ENCODE results near the gene ZBTB3. TPM values are rescaled to one million over a fixed set of nuclear protein-coding genes. Genes with fewer than 3 reads are reported as not detected.
"Not testable (repeated sequence)": the region's sequence is repeated elsewhere in the genome, so short reads cannot be mapped to it uniquely, and the experiment has no call there.

Gene ZBTB3
- total RNA-seq, 1 experiment from 2014 or later = 12.9 TPM

GRCh38 chr11:62705413-62705812, 48.5 kb downstream of the ZBTB3 start:
- Histone ChIP-seq H3K27ac (ENCODE audit: low read length) (peak overlapping the region; percentile 89), H3K4me1 (ENCODE audit: control insufficient read depth, insufficient read depth, low read length) (peaks cover 23% of the 10 kb centered on the region), H3K4me3 (ENCODE audit: low read depth in 2 of 2, low read length in 2 of 2) (peak overlapping the region; percentile 77 to 89), H3K36me3 (ENCODE audit: control insufficient read depth, insufficient read depth, low read length) (no peaks in the 10 kb centered on the region; the same call in 1 of the 2 replicates), H3K27me3 (ENCODE audit: control insufficient read depth, insufficient read depth, low read length) (no peaks in the 10 kb centered on the region), H3K9me3 (ENCODE audit: control insufficient read depth, insufficient read depth, low read depth, low read length) (no peaks in the 10 kb centered on the region)
- no TSS peak for BruUV-seq (replicated peaks)
- CTCF ChIA-PET = interaction anchor here (1.0 kb wide), 1 partner anchor 24 kb away, joined by 3 read pairs; no protein-coding TSS in a partner anchor
- POLR2A ChIA-PET = interaction anchor here (0.5 to 0.6 kb wide), 2 partner anchors 67 to 95 kb away, joined by 3 to 8 read pairs; no protein-coding TSS in a partner anchor
- no peak for TF ChIP-seq SIN3A (IDR thresholded peaks at IDR 0.05; ENCODE audit: borderline replicate concordance, insufficient read depth, low read depth, low read length)
- no peak for TF ChIP-seq REST (IDR thresholded peaks at IDR 0.05; ENCODE audit: insufficient read depth in 1 of 2, low read depth in 2 of 2, low read length in 1 of 2)
- TF ChIP-seq CTCF (IDR thresholded peaks at IDR 0.05) = no peak
- TF ChIP-seq POLR2AphosphoS5 (IDR thresholded peaks at IDR 0.05; ENCODE audit: low read depth, low read length) = no peak
- TF ChIP-seq TCF7L2 (IDR thresholded peaks at IDR 0.05; ENCODE audit: low read depth, low read length) = no peak
- DNase-seq (ENCODE audit: low read depth, low spot score) = no peak
- no peak for ATAC-seq
- in situ Hi-C loops (cut with HindIII; ENCODE audit: low pct_unique_long_range_greater_than_20kb, low sequenced_read_pairs) (no loop called here), intact Hi-C loops (cut with micrococcal nuclease; ENCODE audit: unreplicated experiment) (no loop called here)

GRCh38 chr11:62703921-62704320, 50.0 kb downstream of the ZBTB3 start:
- BruUV-seq (replicated peaks); intact Hi-C loops (cut with micrococcal nuclease; ENCODE audit: unreplicated experiment); in situ Hi-C loops (cut with HindIII; ENCODE audit: low pct_unique_long_range_greater_than_20kb, low sequenced_read_pairs): not testable (repeated sequence)

GRCh38 chr11:62702246-62702645, 51.7 kb downstream of the ZBTB3 start:
- H3K4me3 ChIP-seq (ENCODE audit: low read depth in 2 of 2, low read length in 2 of 2) = no peak overlapping the region
- no TSS peak for BruUV-seq (replicated peaks)
- no peaks in the 10 kb centered on the region; the same call in 1 of the 2 replicates for H3K36me3 ChIP-seq (ENCODE audit: control insufficient read depth, insufficient read depth, low read length)
- H3K9me3 ChIP-seq (ENCODE audit: control insufficient read depth, insufficient read depth, low read depth, low read length) = no peaks in the 10 kb centered on the region
- no peak for ATAC-seq
- in situ Hi-C loops (cut with HindIII; ENCODE audit: low pct_unique_long_range_greater_than_20kb, low sequenced_read_pairs) (no loop called here), intact Hi-C loops (cut with micrococcal nuclease; ENCODE audit: unreplicated experiment) (no loop called here)
- ChIA-PET POLR2A (interaction anchor here (0.5 to 1.0 kb wide), 2 partner anchors 52 to 103 kb away, joined by 3 read pairs; partner anchors contain the start of gene ZBTB3), CTCF (no interaction called here)
- TF ChIP-seq POLR2AphosphoS5 (IDR thresholded peaks at IDR 0.05; ENCODE audit: low read depth, low read length) = no peak
- TF ChIP-seq TCF7L2 (IDR thresholded peaks at IDR 0.05; ENCODE audit: low read depth, low read length) = no peak
- TF ChIP-seq SIN3A (IDR thresholded peaks at IDR 0.05; ENCODE audit: borderline replicate concordance, insufficient read depth, low read depth, low read length) = no peak
- no peaks in the 10 kb centered on the region for H3K27me3 ChIP-seq (ENCODE audit: control insufficient read depth, insufficient read depth, low read length)
- no peak for DNase-seq (ENCODE audit: low read depth, low spot score)
- peaks cover 15% of the 10 kb centered on the region for H3K4me1 ChIP-seq (ENCODE audit: control insufficient read depth, insufficient read depth, low read length)
- no peak overlapping the region for H3K27ac ChIP-seq (ENCODE audit: low read length)

More at GRCh38 chr11:62703921-62704320, 50.0 kb downstream of the ZBTB3 start:
- POLR2A ChIA-PET = interaction anchor here (0.6 kb wide), 2 partner anchors 20 to 161 kb away, joined by 6 to 13 read pairs; no protein-coding TSS in a partner anchor
- not testable (repeated sequence) for H3K9me3 ChIP-seq (ENCODE audit: control insufficient read depth, insufficient read depth, low read depth, low read length); H3K36me3 ChIP-seq (ENCODE audit: control insufficient read depth, insufficient read depth, low read length); ATAC-seq; H3K27ac ChIP-seq (ENCODE audit: low read length); H3K27me3 ChIP-seq (ENCODE audit: control insufficient read depth, insufficient read depth, low read length); H3K4me3 ChIP-seq (ENCODE audit: low read depth in 2 of 2, low read length in 2 of 2); DNase-seq (ENCODE audit: low read depth, low spot score)
- CTCF ChIA-PET = interaction anchor here (0.6 kb wide), 1 partner anchor 44 kb away, joined by 6 read pairs; no protein-coding TSS in a partner anchor
- H3K4me1 ChIP-seq (ENCODE audit: control insufficient read depth, insufficient read depth, low read length) = peaks cover 17% of the 10 kb centered on the region

Small RNAs within 50 kb of the gene (microRNA-seq; reads per million reads assigned to microRNA genes)
- gene MIR6514 (ENCODE audit: unreplicated experiment) (3.8 reads per million, percentile 8 among the genes with 10 or more reads in this experiment), gene MIR6748 (ENCODE audit: unreplicated experiment) (not detected)

Other genes starting within 250 kb of the ZBTB3 start
- 844 TPM for gene AHNAK, start 207.4 kb downstream of the ZBTB3 start, total RNA-seq (2021; ENCODE audit: unreplicated experiment)
- 1,119 TPM for gene EEF1G, start 180.3 kb downstream of the ZBTB3 start, total RNA-seq (2021; ENCODE audit: unreplicated experiment)
- 19.9 TPM for gene TUT1, start 162.6 kb downstream of the ZBTB3 start, total RNA-seq (2021; ENCODE audit: unreplicated experiment)
- gene MTA2, start 152.3 kb downstream of the ZBTB3 start, total RNA-seq (2021; ENCODE audit: unreplicated experiment) = 163 TPM
- gene EML3, start 141.4 kb downstream of the ZBTB3 start, total RNA-seq (2021; ENCODE audit: unreplicated experiment) = 88.8 TPM
- gene ROM1, start 140.9 kb downstream of the ZBTB3 start, total RNA-seq (2021; ENCODE audit: unreplicated experiment) = 2.7 TPM
- 68.2 TPM for gene B3GAT3, start 132.2 kb downstream of the ZBTB3 start, total RNA-seq (2021; ENCODE audit: unreplicated experiment)
- 415 TPM for gene GANAB, start 107.5 kb downstream of the ZBTB3 start, total RNA-seq (2021; ENCODE audit: unreplicated experiment)
- 22.0 TPM for gene INTS5, start 100.9 kb downstream of the ZBTB3 start, total RNA-seq (2021; ENCODE audit: unreplicated experiment)
- gene C11orf98, start 89.0 kb downstream of the ZBTB3 start, total RNA-seq (2021; ENCODE audit: unreplicated experiment) = 96.7 TPM
- gene CSKMT, start 88.8 kb downstream of the ZBTB3 start, total RNA-seq (2021; ENCODE audit: unreplicated experiment) = 36.9 TPM
- gene UQCC3, start 82.5 kb downstream of the ZBTB3 start, total RNA-seq (2021; ENCODE audit: unreplicated experiment) = 7.4 TPM
- 15.5 TPM for gene LBHD1, start 81.9 kb downstream of the ZBTB3 start, total RNA-seq (2021; ENCODE audit: unreplicated experiment)
- gene UBXN1, start 75.1 kb downstream of the ZBTB3 start, total RNA-seq (2021; ENCODE audit: unreplicated experiment) = 105 TPM
- 0.13 TPM for gene LRRN4CL, start 64.6 kb downstream of the ZBTB3 start, total RNA-seq (2021; ENCODE audit: unreplicated experiment)
- 82.1 TPM for gene BSCL2, start 46.7 kb downstream of the ZBTB3 start, total RNA-seq (2021; ENCODE audit: unreplicated experiment)
- gene GNG3, start 46.5 kb downstream of the ZBTB3 start, total RNA-seq (2021; ENCODE audit: unreplicated experiment) = not detected
- 47.3 TPM for gene HNRNPUL2, start 26.7 kb downstream of the ZBTB3 start, total RNA-seq (2021; ENCODE audit: unreplicated experiment)
- 39.4 TPM for gene TTC9C, start 25.7 kb downstream of the ZBTB3 start, total RNA-seq (2021; ENCODE audit: unreplicated experiment)
- 114 TPM for gene POLR2G, start 7.4 kb upstream of the ZBTB3 start, total RNA-seq (2021; ENCODE audit: unreplicated experiment)
- 32.6 TPM for gene TAF6L, start 17.2 kb upstream of the ZBTB3 start, total RNA-seq (2021; ENCODE audit: unreplicated experiment)
- gene TMEM179B, start 33.2 kb upstream of the ZBTB3 start, total RNA-seq (2021; ENCODE audit: unreplicated experiment) = 50.9 TPM
- 20.1 TPM for gene TMEM223, start 37.8 kb upstream of the ZBTB3 start, total RNA-seq (2021; ENCODE audit: unreplicated experiment)
- 56.7 TPM for gene NXF1, start 51.3 kb upstream of the ZBTB3 start, total RNA-seq (2021; ENCODE audit: unreplicated experiment)
- gene STX5, start 77.9 kb upstream of the ZBTB3 start, total RNA-seq (2021; ENCODE audit: unreplicated experiment) = 31.4 TPM
- not detected for gene TEX54, start 78.7 kb upstream of the ZBTB3 start, total RNA-seq (2021; ENCODE audit: unreplicated experiment)
- 62.9 TPM for gene WDR74, start 85.4 kb upstream of the ZBTB3 start, total RNA-seq (2021; ENCODE audit: unreplicated experiment)
- gene SLC3A2, start 126.7 kb upstream of the ZBTB3 start, total RNA-seq (2021; ENCODE audit: unreplicated experiment) = 184 TPM
- gene CHRM1, start 167.2 kb upstream of the ZBTB3 start, total RNA-seq (2021; ENCODE audit: unreplicated experiment) = not detected
- not detected for gene SLC22A6, start 230.8 kb upstream of the ZBTB3 start, total RNA-seq (2021; ENCODE audit: unreplicated experiment)